GM19463 (cell line): ENCODE data around the gene DNAJB8.

Source experiments
- ATAC-seq: cut with Tn5 transposase; IDR thresholded peaks from one replicate; pipeline ENCODE4 v1.9.1; 2021; ENCODE audit warnings: mild to moderate bottlenecking, moderate library complexity; ENCODE audit not compliant: unreplicated experiment

The DNAJB8 gene

GRCh38 chr3:128449111-128449638, 17.5 kb downstream of the DNAJB8 start:
- no peak for ATAC-seq

- ATAC-seq: no peak
Measured at GRCh38 chr3:128448491-128448890, 18.2 kb downstream of the DNAJB8 start.

GRCh38 chr3:128447561-128448013, 19.1 kb downstream of the DNAJB8 start:
- ATAC-seq: no peak

- ATAC-seq: no peak
Measured at GRCh38 chr3:128446821-128447220, 19.9 kb downstream of the DNAJB8 start.

- no peak for ATAC-seq
Measured at GRCh38 chr3:128445357-128445756, 21.3 kb downstream of the DNAJB8 start.

- no peak for ATAC-seq
Measured at GRCh38 chr3:128443771-128444170, 22.9 kb downstream of the DNAJB8 start.

GRCh38 chr3:128442949-128443348, 23.7 kb downstream of the DNAJB8 start:
- ATAC-seq: no peak

GRCh38 chr3:128442070-128442469, 24.6 kb downstream of the DNAJB8 start:
- ATAC-seq: no peak

- ATAC-seq: no peak
Measured at GRCh38 chr3:128439226-128439625, 27.5 kb downstream of the DNAJB8 start.

GRCh38 chr3:128438488-128439072, 28.1 kb downstream of the DNAJB8 start:
- no peak for ATAC-seq

- ATAC-seq: no peak
Measured at GRCh38 chr3:128436214-128436613, 30.5 kb downstream of the DNAJB8 start.

GRCh38 chr3:128435561-128435960, 31.1 kb downstream of the DNAJB8 start:
- no peak for ATAC-seq

GRCh38 chr3:128435058-128435457, 31.6 kb downstream of the DNAJB8 start:
- no peak for ATAC-seq

GRCh38 chr3:128434524-128434923, 32.2 kb downstream of the DNAJB8 start:
- no peak for ATAC-seq

- ATAC-seq: no peak
Measured at GRCh38 chr3:128433837-128434165, 32.9 kb downstream of the DNAJB8 start.

GRCh38 chr3:128432971-128433836, 33.5 kb downstream of the DNAJB8 start:
- ATAC-seq: no peak

GRCh38 chr3:128432301-128432970, 34.3 kb downstream of the DNAJB8 start:
- no peak for ATAC-seq

GRCh38 chr3:128431803-128432300, 34.8 kb downstream of the DNAJB8 start:
- ATAC-seq: no peak

- no peak for ATAC-seq
Measured at GRCh38 chr3:128430731-128431130, 36.0 kb downstream of the DNAJB8 start.

GRCh38 chr3:128430301-128430700, 36.4 kb downstream of the DNAJB8 start:
- no peak for ATAC-seq

GRCh38 chr3:128429751-128430150, 36.9 kb downstream of the DNAJB8 start:
- no peak for ATAC-seq
